ENCODE data around the gene ARRDC4. TPM values are rescaled to one million over a fixed set of nuclear protein-coding genes. Genes with fewer than 3 reads are reported as not detected.

The ARRDC4 gene
- total RNA-seq, 4 donors from 2014 or later = 10.2 to 45.1 (median 25.0) TPM

GRCh38 chr15:98005659-98006058 lies 45.2 kb downstream of the ARRDC4 start:
- Histone ChIP-seq H3K27me3 (peaks cover 0 to 4% of the 10 kb centered on the region in 2 donors), H3K27ac (no peak overlapping the region), H3K4me1 (no peaks in the 10 kb centered on the region), H3K4me3 (no peak overlapping the region), H3K9me3 (no peaks in the 10 kb centered on the region), H3K36me3 (no peaks in the 10 kb centered on the region)
- no peak for DNase-seq
- TF ChIP-seq POLR2A (IDR thresholded peaks at IDR 0.05) (no peak), CTCF (IDR thresholded peaks at IDR 0.05) (no peak)
- intact Hi-C loops (cut with DNase I; ENCODE audit: low total_unique reads) = no loop called here

- intact Hi-C loops (cut with DNase I; ENCODE audit: low total_unique reads) = no loop called here
- DNase-seq = no peak
- no peaks in the 10 kb centered on the region for H3K4me1 ChIP-seq
- H3K4me3 ChIP-seq = no peak overlapping the region
- TF ChIP-seq CTCF (IDR thresholded peaks at IDR 0.05) (no peak), POLR2A (IDR thresholded peaks at IDR 0.05) (no peak)
- H3K27me3 ChIP-seq = peaks cover 0 to 4% of the 10 kb centered on the region in 2 donors
- no peaks in the 10 kb centered on the region for H3K36me3 ChIP-seq
- H3K27ac ChIP-seq = no peak overlapping the region
- no peaks in the 10 kb centered on the region for H3K9me3 ChIP-seq
Observed at GRCh38 chr15:98009169-98009568, 48.7 kb downstream of the ARRDC4 start.

- no peak for DNase-seq
- TF ChIP-seq CTCF (IDR thresholded peaks at IDR 0.05) (no peak), POLR2A (IDR thresholded peaks at IDR 0.05) (no peak)
- H3K9me3 ChIP-seq = no peaks in the 10 kb centered on the region
- peaks cover 0 to 4% of the 10 kb centered on the region in 2 donors for H3K27me3 ChIP-seq
- H3K4me3 ChIP-seq = no peak overlapping the region
- no peak overlapping the region for H3K27ac ChIP-seq
- intact Hi-C loops (cut with DNase I; ENCODE audit: low total_unique reads) = no loop called here
- no peaks in the 10 kb centered on the region for H3K36me3 ChIP-seq
- H3K4me1 ChIP-seq = no peaks in the 10 kb centered on the region
Observed at GRCh38 chr15:98009971-98010370, 49.5 kb downstream of the ARRDC4 start.

GRCh38 chr15:98012354-98012753 lies 51.9 kb downstream of the ARRDC4 start:
- no peak for DNase-seq
- TF ChIP-seq CTCF (IDR thresholded peaks at IDR 0.05) = no peak
- no peak for TF ChIP-seq POLR2A (IDR thresholded peaks at IDR 0.05)
- Histone ChIP-seq H3K27me3 (peaks cover 0 to 4% of the 10 kb centered on the region in 2 donors), H3K27ac (no peak overlapping the region), H3K36me3 (no peaks in the 10 kb centered on the region), H3K4me3 (no peak overlapping the region), H3K4me1 (no peaks in the 10 kb centered on the region), H3K9me3 (no peaks in the 10 kb centered on the region)
- intact Hi-C loops (cut with DNase I; ENCODE audit: low total_unique reads) = no loop called here

GRCh38 chr15:98013631-98014030 lies 53.1 kb downstream of the ARRDC4 start:
- Histone ChIP-seq H3K4me1 (no peaks in the 10 kb centered on the region), H3K4me3 (no peak overlapping the region), H3K9me3 (no peaks in the 10 kb centered on the region), H3K36me3 (no peaks in the 10 kb centered on the region), H3K27ac (no peak overlapping the region), H3K27me3 (peaks cover 0 to 4% of the 10 kb centered on the region in 2 donors)
- no peak for DNase-seq
- intact Hi-C loops (cut with DNase I; ENCODE audit: low total_unique reads) = no loop called here
- TF ChIP-seq CTCF (IDR thresholded peaks at IDR 0.05) (no peak), POLR2A (IDR thresholded peaks at IDR 0.05) (no peak)

Data from uterus (tissue), 4 donors.